NCI-H1048 (cell line): ENCODE measurements around the gene ZCCHC8.
"Not testable (repeated sequence)": the region's sequence is repeated elsewhere in the genome, so short reads cannot be mapped to it uniquely, and the experiment has no call there.

Experiments
- DNase-seq: peaks from one replicate; lab custom pipeline; 2025; lab: John Stamatoyannopoulos, UW

ZCCHC8 gene

GRCh38 chr12:122500685-122501488 is at the start of gene ZCCHC8:
TSS of gene ZCCHC8 (minus strand) at chr12:122500932. CDS start at chr12:122500840, 92 bp downstream.
- DNase-seq = peak; percentile 98

GRCh38 chr12:122547330-122547729 is 46.6 kb upstream of the ZCCHC8 start:
- DNase-seq = no peak

DNA sequence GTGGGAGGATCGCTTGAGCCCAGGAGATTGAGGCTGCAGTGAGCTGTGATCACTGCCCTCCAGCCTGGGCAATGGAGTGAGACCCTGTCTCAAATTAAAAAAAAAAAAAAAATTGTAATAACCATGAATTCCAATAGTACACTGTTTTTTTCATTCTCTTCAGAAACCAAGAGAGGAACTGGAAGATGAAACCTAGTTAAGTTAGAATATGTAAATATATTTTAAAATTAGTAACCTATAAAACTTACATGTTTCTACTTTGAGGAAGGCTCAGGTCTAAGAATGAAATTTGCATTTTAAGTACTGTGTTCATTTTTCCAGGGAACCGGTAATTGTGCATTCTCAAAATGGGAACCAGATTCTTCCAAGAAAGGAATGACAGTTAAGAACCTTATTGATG is 45.1 kb upstream of the ZCCHC8 start:
- DNase-seq = no peak

GRCh38 chr12:122544537-122544936 is 43.8 kb upstream of the ZCCHC8 start:
- DNase-seq = no peak

- DNase-seq = no peak
These were observed 37.8 kb upstream of the ZCCHC8 start for GRCh38 chr12:122538496-122538895.

GRCh38 chr12:122537021-122537420 is 36.3 kb upstream of the ZCCHC8 start:
- DNase-seq = no peak

DNA sequence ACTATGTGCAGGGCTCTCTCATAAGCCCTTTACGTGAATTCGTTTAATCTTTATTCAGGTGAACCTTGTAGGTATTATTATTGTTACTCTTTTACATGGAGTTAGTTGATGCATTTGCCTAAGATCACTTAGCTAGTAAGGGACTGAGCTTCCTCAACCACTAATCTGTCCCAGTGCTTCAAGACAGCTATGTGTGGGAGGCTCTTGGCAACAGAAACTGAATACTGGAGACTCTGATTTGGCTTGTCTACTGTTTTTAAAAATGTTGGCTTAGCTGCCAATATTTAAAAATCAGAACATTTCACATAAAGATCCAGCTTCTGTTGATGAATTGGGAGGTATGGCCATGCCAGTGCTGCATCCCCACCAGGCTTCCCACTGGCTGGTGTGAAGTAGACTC is 33.1 kb upstream of the ZCCHC8 start:
- no peak for DNase-seq

GRCh38 chr12:122528992-122529391 is 28.3 kb upstream of the ZCCHC8 start:
- no peak for DNase-seq

DNA sequence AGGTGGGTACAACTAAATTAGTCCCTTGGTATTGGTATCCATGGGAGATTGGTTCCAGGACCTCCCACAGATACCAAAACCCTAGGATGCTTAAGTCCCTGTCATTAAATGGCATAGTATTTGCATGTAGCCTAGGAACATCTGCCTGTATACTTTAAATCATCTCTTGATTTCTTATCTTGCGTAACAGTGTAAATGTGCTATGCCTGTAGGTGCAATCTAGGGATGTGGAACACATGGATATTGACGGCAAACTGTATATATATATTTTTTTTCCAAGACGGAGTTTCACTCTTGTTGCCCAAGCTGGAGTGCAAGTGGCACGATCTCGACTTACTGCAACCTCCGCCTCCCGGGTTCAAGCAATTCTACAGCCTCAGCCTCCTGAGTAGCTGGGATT is 27.9 kb upstream of the ZCCHC8 start:
- DNase-seq = no peak

GRCh38 chr12:122527478-122527944 is 26.8 kb upstream of the ZCCHC8 start:
- no peak for DNase-seq

GRCh38 chr12:122526683-122527477 is 26.1 kb upstream of the ZCCHC8 start, which contains the start of the genes KNTC1 and RSRC2:
TSS of gene KNTC1 (plus strand) at chr12:122527249. CDS start at chr12:122530064, 2,815 bp downstream.
TSS of gene RSRC2 (minus strand) at chr12:122526936. CDS start at chr12:122526853, 83 bp downstream.
- DNase-seq = peak; percentile 99

- no peak for DNase-seq
These were observed 23.4 kb upstream of the ZCCHC8 start for GRCh38 chr12:122523846-122524718.

DNA sequence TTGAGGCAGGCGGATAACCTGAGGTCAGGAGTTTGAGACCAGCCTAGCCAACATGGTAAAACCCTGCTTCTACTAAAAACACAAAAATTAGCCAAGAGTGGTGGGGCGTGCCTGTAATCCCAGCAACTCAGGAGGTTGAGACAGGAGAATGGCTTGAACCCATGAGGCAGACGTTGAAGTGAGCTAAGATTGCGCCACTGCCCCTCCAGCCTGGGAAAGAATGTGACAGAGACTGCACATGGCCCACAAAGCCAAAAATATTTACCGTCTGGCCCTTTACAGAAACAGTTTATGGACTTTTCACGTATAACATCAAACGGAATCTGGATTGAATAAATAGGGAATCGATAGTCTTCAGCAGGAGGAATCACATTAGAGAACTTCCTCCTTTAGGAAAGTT is 22.5 kb upstream of the ZCCHC8 start:
- no peak for DNase-seq

GRCh38 chr12:122520676-122521075 is 19.9 kb upstream of the ZCCHC8 start:
- DNase-seq = no peak

DNA sequence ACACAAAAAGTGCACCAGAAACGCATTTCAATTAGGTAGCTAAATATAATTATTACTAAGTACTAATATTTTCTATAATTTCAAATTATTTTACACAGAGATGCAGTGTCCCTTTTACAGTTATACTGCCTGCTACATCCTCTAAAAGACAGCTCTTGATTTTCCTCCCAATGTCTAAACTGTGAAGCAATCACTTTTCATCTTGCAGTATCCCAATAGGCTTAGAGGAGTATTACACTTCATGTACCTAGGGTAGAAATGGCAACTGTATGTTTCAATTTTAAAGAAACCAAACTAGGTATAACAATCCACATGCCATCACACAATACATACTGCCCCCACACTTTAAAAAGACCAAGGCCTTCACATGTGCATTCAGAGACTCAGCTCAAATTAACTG is 18.7 kb upstream of the ZCCHC8 start:
- no peak for DNase-seq

DNA sequence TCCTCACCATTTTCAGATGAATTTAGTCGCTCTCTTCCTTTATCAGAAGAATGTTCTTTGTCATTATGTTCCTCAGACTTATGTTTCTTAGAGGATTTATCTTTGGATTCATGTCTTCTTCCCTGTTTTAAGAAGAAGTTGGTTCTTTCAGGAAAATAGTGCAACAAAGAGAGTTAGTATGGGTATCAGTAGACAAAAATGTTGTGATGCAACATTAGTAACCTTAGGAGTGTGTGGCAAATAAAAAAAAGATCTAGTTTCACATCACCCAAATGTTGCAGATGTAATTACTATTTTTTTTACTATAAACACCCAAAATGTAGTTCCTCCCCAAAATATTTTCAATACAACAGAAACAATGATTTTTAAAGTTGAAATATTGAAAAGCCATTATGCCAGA is 18.2 kb upstream of the ZCCHC8 start:
- no peak for DNase-seq

DNA sequence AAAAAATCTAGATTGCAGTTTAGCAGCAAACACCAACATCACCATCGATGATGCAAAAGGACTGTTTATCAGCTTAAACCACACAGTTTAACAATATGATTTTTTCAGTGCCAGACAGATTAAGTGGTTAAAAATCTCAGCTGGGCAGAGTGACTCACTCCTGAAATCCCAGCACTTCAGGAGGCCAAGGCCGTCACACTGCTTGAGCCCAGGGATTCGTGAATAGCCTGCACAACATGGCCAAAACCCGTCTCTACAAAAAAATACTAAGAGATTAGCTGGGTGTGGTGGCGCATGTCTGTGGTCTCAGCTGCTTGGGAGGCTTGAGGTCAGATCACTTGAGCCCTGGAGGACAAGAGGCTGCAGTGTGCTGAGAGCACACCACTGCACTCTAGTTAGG is 17.1 kb upstream of the ZCCHC8 start:
- no peak for DNase-seq

GRCh38 chr12:122516544-122517361 is 16.0 kb upstream of the ZCCHC8 start:
- DNase-seq = no peak

GRCh38 chr12:122515275-122515674 is 14.5 kb upstream of the ZCCHC8 start:
- no peak for DNase-seq

- DNase-seq = no peak
These were observed 12.9 kb upstream of the ZCCHC8 start for GRCh38 chr12:122513660-122514059.

DNA sequence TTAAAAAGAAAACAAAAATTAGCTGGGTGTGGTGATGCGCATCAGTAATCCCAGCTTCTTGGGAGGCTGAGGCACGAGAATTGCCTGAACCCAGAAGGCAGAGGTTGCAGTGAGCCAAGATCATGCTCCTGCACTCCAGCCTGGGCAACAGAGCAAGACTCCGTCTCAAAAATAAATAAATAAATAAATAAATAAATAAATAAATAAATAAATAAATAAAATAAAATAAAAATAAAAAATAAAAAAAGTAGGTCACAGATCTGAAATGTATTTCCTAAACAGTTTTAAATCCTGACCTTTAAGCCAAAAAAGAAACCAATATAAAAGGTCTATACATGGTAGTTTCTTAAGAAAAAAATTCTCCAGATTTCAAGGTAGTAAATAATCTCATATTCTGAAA is 12.3 kb upstream of the ZCCHC8 start:
- DNase-seq = not testable (repeated sequence)
